Measurements from ENCODE around the gene IFNB1. TPM values are rescaled to one million over a fixed set of nuclear protein-coding genes. Genes with fewer than 3 reads are reported as not detected.

Gene IFNB1
- total RNA-seq, 1 experiment from 2014 or later: not detected

GRCh38 chr9:21114311-21114710, 36.6 kb upstream of the IFNB1 start:
- no peaks in the 10 kb centered on the region for H3K4me1 ChIP-seq (ENCODE audit: insufficient read depth, low read length)
- no peak overlapping the region for H3K27ac ChIP-seq (ENCODE audit: low read length)
- no peaks in the 10 kb centered on the region for H4K20me1 ChIP-seq (ENCODE audit: low read length)
- H3K36me3 ChIP-seq (ENCODE audit: low read depth, low read length): no peaks in the 10 kb centered on the region
- H3F3A ChIP-seq (ENCODE audit: low read length, unreplicated experiment): no peaks in the 10 kb centered on the region
- ATAC-seq (no peak), DNase-seq (no peak)
- intact Hi-C loops (cut with micrococcal nuclease): no loop called here
- H3K4me2 ChIP-seq (ENCODE audit: low read length): no peak overlapping the region
- no peak overlapping the region for H3K4me3 ChIP-seq (ENCODE audit: low read length)
- no peaks in the 10 kb centered on the region for H3K9me2 ChIP-seq (replicated peaks; ENCODE audit: low read length)
- peaks cover 38% of the 10 kb centered on the region for H3K27me3 ChIP-seq (ENCODE audit: low read length)
- ChIA-PET CTCF (no interaction called here), POLR2A (ENCODE audit: unreplicated experiment) (no interaction called here)
- TF ChIP-seq, protein P1, sequence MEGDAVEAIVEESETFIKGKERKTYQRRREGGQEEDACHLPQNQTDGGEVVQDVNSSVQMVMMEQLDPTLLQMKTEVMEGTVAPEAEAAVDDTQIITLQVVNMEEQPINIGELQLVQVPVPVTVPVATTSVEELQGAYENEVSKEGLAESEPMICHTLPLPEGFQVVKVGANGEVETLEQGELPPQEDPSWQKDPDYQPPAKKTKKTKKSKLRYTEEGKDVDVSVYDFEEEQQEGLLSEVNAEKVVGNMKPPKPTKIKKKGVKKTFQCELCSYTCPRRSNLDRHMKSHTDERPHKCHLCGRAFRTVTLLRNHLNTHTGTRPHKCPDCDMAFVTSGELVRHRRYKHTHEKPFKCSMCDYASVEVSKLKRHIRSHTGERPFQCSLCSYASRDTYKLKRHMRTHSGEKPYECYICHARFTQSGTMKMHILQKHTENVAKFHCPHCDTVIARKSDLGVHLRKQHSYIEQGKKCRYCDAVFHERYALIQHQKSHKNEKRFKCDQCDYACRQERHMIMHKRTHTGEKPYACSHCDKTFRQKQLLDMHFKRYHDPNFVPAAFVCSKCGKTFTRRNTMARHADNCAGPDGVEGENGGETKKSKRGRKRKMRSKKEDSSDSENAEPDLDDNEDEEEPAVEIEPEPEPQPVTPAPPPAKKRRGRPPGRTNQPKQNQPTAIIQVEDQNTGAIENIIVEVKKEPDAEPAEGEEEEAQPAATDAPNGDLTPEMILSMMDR (conservative IDR thresholded peaks at IDR 0.05; ENCODE audit: low read depth, low read length): no peak
- TF ChIP-seq EZH2phosphoT487 (IDR thresholded peaks at IDR 0.05; ENCODE audit: borderline replicate concordance, low read length): no peak
- TF ChIP-seq EZH2 (IDR thresholded peaks at IDR 0.05; ENCODE audit: low read length, unreplicated experiment): no peak
- H3K9ac ChIP-seq (ENCODE audit: low read length): no peak overlapping the region
- H3K79me2 ChIP-seq (ENCODE audit: low read length): no peaks in the 10 kb centered on the region
- H3K9me3 ChIP-seq (ENCODE audit: low read length): no peaks in the 10 kb centered on the region
- H2AFZ ChIP-seq (ENCODE audit: low read length): no peak overlapping the region
- BruUV-seq (replicated peaks): no TSS peak

DNA sequence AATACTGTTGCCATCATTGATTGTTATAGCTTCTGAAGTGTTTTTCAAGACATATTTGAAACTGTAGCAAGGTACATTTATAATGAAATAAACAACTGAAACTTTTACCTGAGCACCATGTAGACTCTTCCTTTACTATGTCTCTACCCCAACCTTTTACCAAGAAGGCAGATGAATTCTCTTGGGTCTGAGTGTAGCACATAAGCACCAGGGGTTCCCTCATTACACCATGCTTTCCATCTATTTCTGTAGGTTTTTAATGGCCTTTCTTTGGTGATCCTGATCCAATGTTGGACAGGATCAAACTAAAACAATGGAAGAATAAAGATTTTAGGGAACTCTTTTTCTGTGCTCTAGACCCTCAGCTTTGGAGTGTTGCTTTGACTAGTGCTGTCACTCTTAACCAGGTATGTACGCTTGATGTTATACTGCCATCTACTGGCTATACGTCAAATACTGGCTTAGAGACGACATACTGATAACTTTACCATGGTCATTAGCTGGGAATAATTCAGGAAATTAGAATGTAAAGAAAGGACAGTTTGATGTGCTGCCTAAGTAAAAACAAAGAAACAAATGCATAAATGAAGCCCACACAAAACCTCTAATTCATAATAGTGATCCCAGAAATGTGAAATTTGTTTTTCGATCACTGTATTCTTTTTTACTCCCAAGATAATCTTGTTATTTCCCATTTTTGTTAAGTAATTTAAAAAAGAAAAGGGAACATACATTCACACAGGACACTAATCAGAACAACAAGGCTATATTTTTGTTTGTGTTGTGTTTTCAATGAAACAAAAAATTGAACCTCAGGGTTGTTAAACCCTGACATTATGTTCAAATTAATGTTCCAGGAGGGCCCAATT, 33.2 kb upstream of the IFNB1 start:
- Histone ChIP-seq H3K27me3 (ENCODE audit: low read length) (peaks cover 15% of the 10 kb centered on the region), H3F3A (ENCODE audit: low read length, unreplicated experiment) (no peaks in the 10 kb centered on the region), H3K4me2 (ENCODE audit: low read length) (no peak overlapping the region), H3K9me3 (ENCODE audit: low read length) (no peaks in the 10 kb centered on the region), H2AFZ (ENCODE audit: low read length) (no peak overlapping the region), H3K9ac (ENCODE audit: low read length) (no peak overlapping the region), H3K79me2 (ENCODE audit: low read length) (no peaks in the 10 kb centered on the region), H3K4me3 (ENCODE audit: low read length) (no peak overlapping the region), H3K36me3 (ENCODE audit: low read depth, low read length) (no peaks in the 10 kb centered on the region), H3K27ac (ENCODE audit: low read length) (no peak overlapping the region), H4K20me1 (ENCODE audit: low read length) (no peaks in the 10 kb centered on the region), H3K4me1 (ENCODE audit: insufficient read depth, low read length) (no peaks in the 10 kb centered on the region), H3K9me2 (replicated peaks; ENCODE audit: low read length) (no peaks in the 10 kb centered on the region)
- POLR2A ChIA-PET (ENCODE audit: unreplicated experiment): interaction anchor here (0.6 kb wide), 1 partner anchor 347 kb away, joined by 6 read pairs; no protein-coding TSS in a partner anchor
- TF ChIP-seq EZH2phosphoT487 (IDR thresholded peaks at IDR 0.05; ENCODE audit: borderline replicate concordance, low read length): no peak
- TF ChIP-seq, protein P1 (conservative IDR thresholded peaks at IDR 0.05; ENCODE audit: low read depth, low read length): peak; percentile 78
- DNase-seq (peak; percentile 79), ATAC-seq (peak; percentile 96)
- intact Hi-C loops (cut with micrococcal nuclease): loop anchor here (1.0 kb wide), 2 partner anchors 226 to 487 kb away; no protein-coding TSS in a partner anchor
- no TSS peak for BruUV-seq (replicated peaks)
- CTCF ChIA-PET: interaction anchor here (0.5 to 2.1 kb wide), 10 partner anchors 32 to 486 kb away, joined by 3 to 12 read pairs (median 4); no protein-coding TSS in a partner anchor

DNA sequence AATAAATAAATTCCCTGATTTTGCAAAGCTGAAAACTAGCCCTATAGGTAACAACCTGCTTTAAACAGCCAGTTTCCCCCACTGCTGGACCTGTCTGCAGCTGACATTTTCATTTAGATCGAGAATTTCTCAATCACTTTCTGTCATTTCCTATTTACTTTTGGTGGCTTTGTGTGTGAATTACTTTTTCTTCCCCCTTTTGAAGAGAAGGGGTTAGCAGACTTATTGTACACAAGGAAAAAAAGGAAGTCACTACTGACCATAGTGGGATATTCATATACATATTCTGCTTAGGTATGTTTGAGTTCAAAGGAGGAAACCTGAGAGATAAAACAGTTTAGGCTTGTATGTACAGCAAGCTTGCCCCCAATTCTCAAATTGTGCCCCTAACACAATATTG, 27.0 kb upstream of the IFNB1 start:
- H3K36me3 ChIP-seq (ENCODE audit: low read depth, low read length): no peaks in the 10 kb centered on the region
- BruUV-seq (replicated peaks): no TSS peak
- ChIA-PET CTCF (no interaction called here), POLR2A (ENCODE audit: unreplicated experiment) (no interaction called here)
- DNase-seq: no peak
- H3K27me3 ChIP-seq (ENCODE audit: low read length): no peaks in the 10 kb centered on the region
- no peak overlapping the region for H3K9ac ChIP-seq (ENCODE audit: low read length)
- H3K4me2 ChIP-seq (ENCODE audit: low read length): no peak overlapping the region
- H4K20me1 ChIP-seq (ENCODE audit: low read length): no peaks in the 10 kb centered on the region
- no peaks in the 10 kb centered on the region for H3K9me2 ChIP-seq (replicated peaks; ENCODE audit: low read length)
- no peak overlapping the region for H3K27ac ChIP-seq (ENCODE audit: low read length)
- no peaks in the 10 kb centered on the region for H3K4me1 ChIP-seq (ENCODE audit: insufficient read depth, low read length)
- TF ChIP-seq, protein P1 (conservative IDR thresholded peaks at IDR 0.05; ENCODE audit: low read depth, low read length): no peak
- TF ChIP-seq EZH2 (IDR thresholded peaks at IDR 0.05; ENCODE audit: low read length, unreplicated experiment) (no peak), EZH2phosphoT487 (IDR thresholded peaks at IDR 0.05; ENCODE audit: borderline replicate concordance, low read length) (no peak)
- no peaks in the 10 kb centered on the region for H3F3A ChIP-seq (ENCODE audit: low read length, unreplicated experiment)
- no peaks in the 10 kb centered on the region for H3K9me3 ChIP-seq (ENCODE audit: low read length)
- no peak overlapping the region for H3K4me3 ChIP-seq (ENCODE audit: low read length)
- H2AFZ ChIP-seq (ENCODE audit: low read length): no peak overlapping the region
- intact Hi-C loops (cut with micrococcal nuclease): loop anchor here (5.0 to 10.0 kb wide), 3 partner anchors 117 to 750 kb away; no protein-coding TSS in a partner anchor
- H3K79me2 ChIP-seq (ENCODE audit: low read length): no peaks in the 10 kb centered on the region
- ATAC-seq: no peak

Data from PC-3 (cell line).